DMS 273 (cell line): ENCODE results near the gene MPPED2.
A peak's percentile ranks its signal among the peaks of the same experiment; 100 is the strongest.
"Not testable (repeated sequence)": the region's sequence is repeated elsewhere in the genome, so short reads cannot be mapped to it uniquely, and the experiment has no call there.

Experiments used
- DNase-seq: peaks from one replicate; lab custom pipeline; 2025; ENCODE audit not compliant: unreplicated experiment; lab: John Stamatoyannopoulos, UW

MPPED2 gene

GRCh38 chr11:30579415-30580175 lies 6.6 kb downstream of the MPPED2 start:
- no peak for DNase-seq

DNA sequence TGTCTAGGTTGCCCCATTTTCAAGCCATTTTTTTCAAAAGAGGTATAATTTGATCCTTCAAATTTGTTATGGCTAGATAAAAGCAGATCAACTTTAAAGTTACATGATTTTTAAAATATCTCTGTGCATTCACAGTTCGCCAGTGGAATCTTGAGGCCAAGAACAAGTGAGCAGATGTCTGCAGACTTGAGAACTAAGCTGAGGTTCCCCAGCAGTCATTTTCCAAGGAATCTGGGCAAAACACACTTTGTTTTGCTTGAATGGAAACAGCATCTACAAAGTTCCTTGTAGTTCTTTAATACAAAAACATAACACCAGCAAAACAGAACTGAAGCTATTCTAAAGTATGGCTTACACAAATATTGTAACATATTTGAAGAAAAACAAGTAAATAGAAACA lies 7.7 kb downstream of the MPPED2 start:
- DNase-seq, result no peak

DNA sequence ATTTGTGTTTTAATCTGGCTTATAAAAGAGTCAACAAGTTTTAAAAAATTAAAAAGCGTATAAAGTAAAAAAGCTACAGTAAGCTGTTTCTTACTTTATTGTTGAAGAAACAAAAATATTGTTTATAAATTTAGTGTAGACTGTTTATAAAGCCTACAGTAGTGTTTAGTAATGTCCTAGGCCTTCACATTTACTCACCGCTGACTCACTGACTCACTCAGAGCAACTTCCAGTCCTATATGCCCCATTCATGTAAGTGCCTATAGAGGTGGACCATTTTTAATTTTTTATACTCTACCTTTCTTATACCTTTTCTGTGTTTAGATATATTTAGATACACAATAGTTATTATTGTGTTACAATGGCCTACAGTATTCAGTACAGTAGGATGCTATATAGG lies 12.2 kb downstream of the MPPED2 start:
- DNase-seq, result no peak

GRCh38 chr11:30568931-30569330 lies 17.2 kb downstream of the MPPED2 start:
- no peak for DNase-seq

- no peak for DNase-seq
These were observed 18.5 kb downstream of the MPPED2 start for GRCh38 chr11:30567644-30568043.

- no peak for DNase-seq
These were observed 19.0 kb downstream of the MPPED2 start for GRCh38 chr11:30567120-30567519.

DNA sequence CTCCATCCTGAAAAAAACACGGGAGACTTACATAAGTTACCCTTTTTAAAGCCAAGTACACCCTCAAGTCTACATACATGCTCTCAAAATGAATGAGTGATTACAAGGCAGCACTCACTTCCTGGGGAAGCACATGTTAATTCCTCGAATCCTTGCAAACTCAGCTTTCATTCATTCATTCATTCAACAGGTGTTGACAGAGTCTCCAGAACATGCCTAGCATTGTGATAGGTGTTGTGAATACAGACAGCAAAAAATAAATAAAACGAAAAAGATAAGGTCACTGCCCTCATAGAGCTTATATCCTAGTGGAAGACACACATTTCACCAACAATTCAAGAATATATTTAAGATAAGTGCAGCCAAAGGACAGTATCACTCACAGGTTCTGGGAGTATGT lies 19.7 kb downstream of the MPPED2 start:
- DNase-seq, result no peak

DNA sequence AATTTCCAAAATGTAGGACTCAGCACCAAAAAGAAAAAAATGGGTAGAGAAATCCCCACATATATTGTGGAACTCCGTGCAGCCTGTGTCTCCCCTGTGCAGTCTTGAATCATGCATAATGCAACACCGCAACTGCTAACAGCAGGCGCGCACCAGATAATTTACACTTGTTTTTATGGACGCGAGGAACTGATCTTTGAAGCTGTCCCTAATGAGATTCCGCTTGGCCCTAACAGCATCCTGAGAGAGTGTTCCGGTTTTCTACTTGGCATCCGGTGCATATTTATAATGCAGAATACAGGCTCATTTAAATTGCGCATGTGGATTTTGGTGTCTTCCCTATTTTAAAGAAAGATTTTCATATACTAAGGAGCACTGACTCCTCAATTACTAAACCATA lies 21.1 kb downstream of the MPPED2 start:
- DNase-seq, result peak; percentile 9

DNA sequence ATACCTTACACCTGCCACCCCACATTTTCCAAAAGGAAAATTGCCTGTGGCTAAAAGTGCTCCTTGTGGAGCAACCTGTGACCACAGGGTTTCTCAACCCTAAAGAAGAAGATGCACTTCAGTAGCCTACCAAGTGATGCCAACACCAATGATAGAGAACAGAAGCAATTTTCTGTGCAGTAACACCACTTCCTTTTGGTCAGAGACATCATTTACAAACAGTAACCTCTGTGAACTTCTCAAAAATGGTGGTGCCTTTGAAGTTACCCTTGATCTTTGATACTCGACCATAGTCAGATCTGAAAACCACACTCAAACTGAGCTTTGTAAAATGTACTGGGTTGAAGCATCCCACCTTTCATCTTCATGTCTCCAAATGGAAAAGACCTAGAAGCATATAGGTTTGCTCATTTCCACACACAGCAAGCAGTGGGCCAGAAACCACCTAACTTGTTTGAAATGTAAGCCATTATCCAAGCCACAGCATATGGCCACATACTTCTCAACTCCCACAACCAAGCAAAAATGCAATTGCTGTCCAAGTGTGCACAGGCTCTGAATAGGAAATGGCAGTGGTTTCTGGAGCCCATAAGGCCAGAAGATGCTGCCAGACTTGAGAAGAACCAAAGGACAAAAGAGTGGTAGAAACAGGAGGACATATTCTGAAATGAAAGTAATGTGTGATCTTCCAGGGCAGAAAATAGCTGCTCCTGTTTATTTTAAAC lies 24.3 kb downstream of the MPPED2 start:
- no peak for DNase-seq

DNA sequence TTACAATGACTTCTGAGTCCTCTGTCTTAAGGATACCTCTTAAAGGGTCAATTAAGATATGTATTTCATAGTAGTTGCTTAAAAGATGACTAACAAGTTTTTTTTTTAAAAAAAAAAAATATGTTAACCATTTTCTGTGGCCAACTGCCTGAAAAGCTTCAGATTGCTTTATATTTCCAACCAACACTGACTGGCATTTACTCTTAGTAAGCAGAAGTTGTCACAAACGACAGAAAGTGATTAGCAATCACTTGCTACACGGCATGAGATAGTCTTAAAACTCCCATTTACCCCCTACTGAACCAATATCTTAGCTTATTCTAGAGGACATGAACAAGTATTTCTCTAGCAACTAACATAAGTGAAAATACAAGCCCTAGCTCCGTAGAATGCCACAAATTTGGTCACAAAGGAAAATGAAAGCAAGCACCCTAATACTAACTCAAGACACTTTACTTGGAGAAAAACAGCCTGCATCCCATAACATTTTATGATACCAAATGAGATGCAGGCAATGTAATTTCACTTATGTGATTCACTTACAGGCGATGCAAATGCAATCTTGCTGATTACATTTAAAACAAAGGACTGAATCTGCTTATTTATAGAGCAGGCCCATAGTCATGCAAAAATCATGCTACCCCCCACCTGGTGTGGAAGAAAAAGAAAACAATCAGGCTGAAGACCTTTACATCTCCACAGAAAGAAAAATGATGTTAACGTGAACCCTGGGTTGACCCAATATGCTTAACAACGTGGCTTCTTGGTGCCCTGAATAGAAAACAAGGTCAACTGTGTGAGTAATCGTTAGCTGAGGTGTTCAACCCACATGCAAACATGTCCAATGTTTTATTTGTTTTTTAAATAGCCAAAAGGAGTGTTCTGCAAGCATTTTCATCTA lies 25.7 kb downstream of the MPPED2 start:
- no peak for DNase-seq

DNA sequence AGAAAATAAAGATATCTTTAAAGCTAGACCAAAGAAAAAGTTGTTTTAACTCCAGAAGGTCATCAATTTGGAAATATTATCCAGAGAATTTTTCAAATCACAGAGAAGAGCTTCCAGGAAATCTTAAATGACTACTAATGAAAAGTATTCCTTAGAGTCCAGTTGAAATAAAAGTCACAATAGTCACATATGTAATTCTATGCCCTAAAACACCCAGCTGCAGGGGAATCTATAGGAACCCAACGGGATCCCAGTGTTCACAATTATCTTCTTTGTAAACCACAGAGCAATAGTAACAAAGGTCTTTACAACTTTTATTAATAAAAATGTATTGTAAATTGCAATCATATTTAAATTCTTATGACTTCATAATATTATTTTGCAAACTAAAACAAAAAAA lies 27.1 kb downstream of the MPPED2 start:
- DNase-seq, result no peak

GRCh38 chr11:30554587-30554986 lies 31.6 kb downstream of the MPPED2 start:
- not testable (repeated sequence) for DNase-seq

DNA sequence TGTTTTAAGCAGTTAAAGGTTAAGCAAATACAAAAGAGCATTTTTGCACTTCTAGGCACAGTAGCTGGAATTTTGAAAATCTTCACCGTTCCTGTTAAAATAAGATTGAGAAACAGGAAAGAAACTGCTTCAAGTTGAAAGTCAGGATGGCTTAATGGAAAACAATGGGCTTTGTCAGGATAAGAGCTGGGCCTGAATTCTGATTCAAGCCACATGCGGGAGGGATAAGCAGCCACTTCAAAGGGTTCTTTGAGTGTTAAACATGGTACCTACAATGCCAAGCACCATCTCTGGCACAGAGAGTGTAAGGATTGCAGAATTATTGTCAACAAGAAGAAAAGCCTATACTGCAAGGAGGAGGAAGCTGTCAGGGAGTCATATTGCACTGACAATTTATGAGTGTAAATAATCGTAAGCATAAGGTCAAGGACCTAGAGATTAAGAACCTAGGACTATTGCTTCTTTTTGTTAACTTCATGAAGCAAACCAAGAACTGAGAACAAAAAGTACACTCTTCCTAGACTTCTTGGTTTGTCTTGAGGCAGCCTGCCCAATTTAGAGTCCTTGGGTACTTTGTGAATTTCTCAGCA lies 32.5 kb downstream of the MPPED2 start:
- DNase-seq, result no peak

GRCh38 chr11:30552839-30553238 lies 33.3 kb downstream of the MPPED2 start:
- DNase-seq, result no peak

DNA sequence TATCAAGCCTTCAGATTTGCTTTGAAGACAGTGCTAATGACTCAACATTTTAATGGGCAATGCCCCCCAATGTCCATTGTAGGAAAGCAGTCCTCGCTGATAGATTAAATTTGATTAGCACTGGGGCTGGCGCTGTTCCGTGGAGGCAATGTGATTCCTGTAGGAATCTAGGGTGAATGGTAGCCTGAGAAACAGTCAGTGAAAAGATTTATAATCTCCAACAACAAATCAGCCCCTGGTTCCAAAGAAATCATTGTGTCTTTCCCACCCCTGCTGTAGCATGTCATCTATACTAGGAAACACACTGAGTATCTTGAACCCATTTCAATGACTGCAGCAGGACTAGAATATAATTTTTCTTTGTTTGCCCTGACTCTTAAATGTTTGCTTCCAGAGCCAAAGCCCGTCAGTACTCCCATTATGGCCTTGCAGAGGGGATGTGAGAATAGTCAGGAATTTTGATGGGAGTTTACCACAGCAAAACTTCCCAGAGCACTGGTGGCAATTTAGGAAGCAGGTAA lies 36.1 kb downstream of the MPPED2 start:
- no peak for DNase-seq

GRCh38 chr11:30549565-30549964 lies 36.6 kb downstream of the MPPED2 start:
- DNase-seq, result no peak

GRCh38 chr11:30546334-30546733 lies 39.8 kb downstream of the MPPED2 start:
- DNase-seq, result no peak

DNA sequence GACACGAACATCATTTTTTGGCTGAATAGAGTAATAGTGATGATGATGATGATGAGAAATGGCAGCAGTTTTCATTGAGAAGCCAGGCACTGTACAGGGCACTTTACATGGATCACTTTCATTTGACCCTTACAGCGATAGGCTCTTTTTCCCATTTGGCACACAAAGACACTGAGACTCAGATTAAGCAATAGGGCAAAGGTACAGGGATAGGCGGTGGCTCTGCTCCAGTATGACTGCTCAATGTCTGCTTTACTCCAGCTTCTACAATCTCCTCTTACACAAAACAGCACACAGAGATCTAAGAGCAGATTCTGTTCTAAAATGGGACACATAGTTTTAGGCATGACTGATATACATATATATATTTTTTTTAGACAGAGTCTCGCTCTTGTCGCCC lies 40.6 kb downstream of the MPPED2 start:
- no peak for DNase-seq

DNA sequence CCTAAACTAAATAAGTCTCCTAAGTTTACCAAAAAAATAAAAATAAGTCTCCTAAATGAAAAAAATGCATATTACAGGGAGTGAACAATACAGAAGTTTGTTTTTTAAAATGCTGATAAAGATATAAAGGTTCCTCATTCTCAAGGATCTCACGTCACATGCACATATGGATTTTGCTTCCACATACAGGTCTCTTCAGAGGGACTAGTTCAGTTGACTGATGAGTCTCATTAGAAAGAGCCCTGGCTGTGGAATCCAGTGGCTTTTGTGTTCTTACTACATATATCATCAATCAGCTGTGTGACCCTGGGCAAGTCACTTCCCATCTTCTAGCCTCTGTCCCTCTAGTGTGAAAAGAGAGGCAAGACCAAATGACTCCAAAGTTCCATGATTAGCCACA lies 43.1 kb downstream of the MPPED2 start:
- no peak for DNase-seq

DNA sequence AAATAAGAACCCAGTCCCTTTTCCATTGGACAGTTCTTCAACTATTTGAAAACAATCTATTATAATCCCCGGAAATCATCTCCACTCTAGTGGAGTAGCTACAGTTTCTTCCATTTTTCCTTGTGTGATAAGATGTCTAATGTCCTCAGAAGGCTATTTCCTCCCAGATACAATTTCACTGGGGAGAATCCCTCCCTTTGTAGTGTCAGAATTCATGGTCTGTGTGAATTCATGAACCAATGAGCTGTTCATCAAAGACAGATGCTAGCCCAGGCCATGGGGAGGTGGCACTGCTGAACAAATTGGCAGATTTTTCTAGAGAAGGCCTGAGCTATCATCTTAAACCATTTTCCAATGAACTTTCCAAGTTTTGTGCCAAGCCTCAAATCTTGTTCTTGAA lies 45.4 kb downstream of the MPPED2 start:
- no peak for DNase-seq

DNA sequence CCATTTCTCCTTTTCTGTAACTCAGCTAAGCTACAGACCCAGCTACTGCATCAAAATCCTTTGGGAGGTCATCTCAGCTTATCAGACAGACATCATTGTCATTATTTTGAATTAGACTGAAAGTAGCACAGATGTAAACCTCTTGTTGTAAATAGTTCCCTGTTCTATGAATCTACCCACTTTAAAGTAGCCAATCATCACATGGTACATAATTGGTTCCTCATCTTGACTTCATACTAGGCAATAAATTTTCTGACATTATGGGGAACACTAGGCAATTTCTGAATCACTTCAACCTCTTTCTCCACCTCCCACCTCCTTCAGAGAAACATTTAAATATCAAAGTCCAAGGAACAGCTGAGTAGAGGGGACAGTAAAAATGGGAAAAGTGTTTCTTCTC lies 47.9 kb downstream of the MPPED2 start:
- DNase-seq, result no peak
